ENCODE data around the gene POLR3A. TPM values are rescaled to one million over a fixed set of nuclear protein-coding genes. Genes with fewer than 3 reads are reported as not detected.
"Not testable (repeated sequence)": the region's sequence is repeated elsewhere in the genome, so short reads cannot be mapped to it uniquely, and the experiment has no call there.

POLR3A gene
- total and polyA plus RNA-seq, 2 experiments from 2014 or later = 8.0 to 9.8 TPM

GRCh38 chr10:78065611-78066010 is 36.3 kb upstream of the POLR3A start:
- H3K79me2 ChIP-seq = no peaks in the 10 kb centered on the region
- H3K9me3 ChIP-seq (ENCODE audit: low read depth) = no peaks in the 10 kb centered on the region
- H4K20me1 ChIP-seq (ENCODE audit: insufficient read depth, poor library complexity, severe bottlenecking) = no peaks in the 10 kb centered on the region
- no peak overlapping the region for H2AFZ ChIP-seq
- 81% methylated on average over 2 of the region's 2 CpGs for WGBS (ENCODE audit: low lambda C conversion rate, missing lambda C conversion rate)
- H3K27ac ChIP-seq = no peak overlapping the region
- DNase-seq (ENCODE audit: low spot score) = no peak
- no peaks in the 10 kb centered on the region for H3K27me3 ChIP-seq
- TF ChIP-seq EZH2 (IDR thresholded peaks at IDR 0.05; ENCODE audit: borderline replicate concordance) (no peak), EZH2phosphoT487 (IDR thresholded peaks at IDR 0.05; ENCODE audit: low read depth, severe bottlenecking, unreplicated experiment) (no peak), CTCF (IDR thresholded peaks at IDR 0.05; ENCODE audit: poor library complexity) (no peak)
- no peak overlapping the region for H3K4me2 ChIP-seq
- no peaks in the 10 kb centered on the region for H3K36me3 ChIP-seq (replicated peaks; ENCODE audit: insufficient read depth, low read depth)
- no peaks in the 10 kb centered on the region for H3K9me2 ChIP-seq (replicated peaks; ENCODE audit: insufficient read depth)
- no peaks in the 10 kb centered on the region for H3K4me1 ChIP-seq (ENCODE audit: insufficient read depth)
- no peak overlapping the region for H3K4me3 ChIP-seq

GRCh38 chr10:78064919-78065318 is 35.6 kb upstream of the POLR3A start:
- not testable (repeated sequence) for H2AFZ ChIP-seq; H3K27me3 ChIP-seq; H3K4me2 ChIP-seq; H3K36me3 ChIP-seq (replicated peaks; ENCODE audit: insufficient read depth, low read depth); H3K9me2 ChIP-seq (replicated peaks; ENCODE audit: insufficient read depth); H3K4me3 ChIP-seq; DNase-seq (ENCODE audit: low spot score); H3K79me2 ChIP-seq; H3K27ac ChIP-seq; H3K9me3 ChIP-seq (ENCODE audit: low read depth); H4K20me1 ChIP-seq (ENCODE audit: insufficient read depth, poor library complexity, severe bottlenecking); H3K4me1 ChIP-seq (ENCODE audit: insufficient read depth)
- 100% methylated on average over 1 of the region's 2 CpGs for WGBS (ENCODE audit: low lambda C conversion rate, missing lambda C conversion rate)

- no peak overlapping the region for H3K4me3 ChIP-seq
- no peaks in the 10 kb centered on the region for H3K9me3 ChIP-seq (ENCODE audit: low read depth)
- no peaks in the 10 kb centered on the region for H3K9me2 ChIP-seq (replicated peaks; ENCODE audit: insufficient read depth)
- H2AFZ ChIP-seq = no peak overlapping the region
- no peaks in the 10 kb centered on the region for H4K20me1 ChIP-seq (ENCODE audit: insufficient read depth, poor library complexity, severe bottlenecking)
- TF ChIP-seq EZH2phosphoT487 (IDR thresholded peaks at IDR 0.05; ENCODE audit: low read depth, severe bottlenecking, unreplicated experiment) (no peak), CTCF (IDR thresholded peaks at IDR 0.05; ENCODE audit: poor library complexity) (no peak), EZH2 (IDR thresholded peaks at IDR 0.05; ENCODE audit: borderline replicate concordance) (no peak)
- no peaks in the 10 kb centered on the region for H3K4me1 ChIP-seq (ENCODE audit: insufficient read depth)
- 84% methylated on average over 2 of the region's 2 CpGs for whole genome bisulfite sequencing (ENCODE audit: low lambda C conversion rate, missing lambda C conversion rate)
- no peaks in the 10 kb centered on the region for H3K36me3 ChIP-seq (replicated peaks; ENCODE audit: insufficient read depth, low read depth)
- no peaks in the 10 kb centered on the region for H3K79me2 ChIP-seq
- DNase-seq (ENCODE audit: low spot score) = no peak
- H3K27ac ChIP-seq = no peak overlapping the region
- no peak overlapping the region for H3K4me2 ChIP-seq
- H3K27me3 ChIP-seq = no peaks in the 10 kb centered on the region
Measured at GRCh38 chr10:78063236-78063635, 33.9 kb upstream of the POLR3A start.

- DNase-seq (ENCODE audit: low spot score) = no peak
- Histone ChIP-seq H3K36me3 (replicated peaks; ENCODE audit: insufficient read depth, low read depth) (no peaks in the 10 kb centered on the region), H2AFZ (no peak overlapping the region), H3K4me1 (ENCODE audit: insufficient read depth) (no peaks in the 10 kb centered on the region), H3K9me2 (replicated peaks; ENCODE audit: insufficient read depth) (no peaks in the 10 kb centered on the region), H3K27ac (no peak overlapping the region), H3K27me3 (no peaks in the 10 kb centered on the region), H3K4me3 (no peak overlapping the region), H3K4me2 (no peak overlapping the region), H3K9me3 (ENCODE audit: low read depth) (no peaks in the 10 kb centered on the region), H4K20me1 (ENCODE audit: insufficient read depth, poor library complexity, severe bottlenecking) (no peaks in the 10 kb centered on the region), H3K79me2 (no peaks in the 10 kb centered on the region)
- WGBS (ENCODE audit: low lambda C conversion rate, missing lambda C conversion rate) = 91% methylated on average over 5 of the region's 5 CpGs
- TF ChIP-seq EZH2phosphoT487 (IDR thresholded peaks at IDR 0.05; ENCODE audit: low read depth, severe bottlenecking, unreplicated experiment) = no peak
- no peak for TF ChIP-seq CTCF (IDR thresholded peaks at IDR 0.05; ENCODE audit: poor library complexity)
- no peak for TF ChIP-seq EZH2 (IDR thresholded peaks at IDR 0.05; ENCODE audit: borderline replicate concordance)
Measured at GRCh38 chr10:78062296-78062695, 33.0 kb upstream of the POLR3A start.

Measured in hepatocyte (in vitro differentiated cells).